ENCODE results near the gene YWHAG.
"Not testable (repeated sequence)": the region's sequence is repeated elsewhere in the genome, so short reads cannot be mapped to it uniquely, and the experiment has no call there.

Gene YWHAG

DNA sequence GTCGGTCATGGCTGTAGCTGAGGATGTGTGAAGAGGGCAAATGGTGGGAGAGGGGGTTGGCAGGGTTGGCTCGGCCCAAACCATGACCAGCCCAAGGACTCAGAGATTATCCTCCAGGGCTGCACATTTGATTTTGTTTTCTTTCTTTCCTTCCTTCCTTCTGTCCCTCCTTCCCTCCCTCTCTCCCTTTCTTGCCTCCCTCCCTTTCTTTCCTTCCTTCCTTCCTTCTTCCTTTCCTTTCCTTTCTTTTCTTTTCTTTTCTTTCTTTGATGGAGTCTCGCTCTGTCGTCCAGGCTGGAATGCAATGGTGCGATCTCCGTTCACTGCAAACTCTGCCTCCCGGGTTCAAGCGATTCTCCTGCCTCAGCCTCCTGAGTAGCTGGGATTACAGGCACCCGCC is 46.9 kb upstream of the YWHAG start:
- Histone ChIP-seq H3F3A (ENCODE audit: control insufficient read depth, insufficient read depth) (no peaks in the 10 kb centered on the region), H3K9me3 (ENCODE audit: control insufficient read depth, insufficient read depth, low read length) (no peaks in the 10 kb centered on the region), H3K4me2 (ENCODE audit: low read length) (no peak overlapping the region), H3K4me3 (ENCODE audit: low read length) (no peak overlapping the region), H3K36me3 (ENCODE audit: control insufficient read depth, low read length) (no peaks in the 10 kb centered on the region), H3K4me1 (ENCODE audit: control insufficient read depth, low read length) (peaks cover 8% of the 10 kb centered on the region), H3K79me2 (ENCODE audit: control insufficient read depth, low read length) (no peaks in the 10 kb centered on the region), H3K27ac (ENCODE audit: low read depth, low read length) (no peak overlapping the region), H4K20me1 (ENCODE audit: control insufficient read depth, insufficient read depth, low read depth, low read length) (no peaks in the 10 kb centered on the region), H3K27me3 (ENCODE audit: control insufficient read depth, low read length) (peaks cover 23% of the 10 kb centered on the region), H3K9me2 (replicated peaks; ENCODE audit: control insufficient read depth, low read length) (no peaks in the 10 kb centered on the region)
- TF ChIP-seq EZH2phosphoT487 (IDR thresholded peaks at IDR 0.05; ENCODE audit: borderline replicate concordance, low read length) = no peak
- TF ChIP-seq, protein P1, sequence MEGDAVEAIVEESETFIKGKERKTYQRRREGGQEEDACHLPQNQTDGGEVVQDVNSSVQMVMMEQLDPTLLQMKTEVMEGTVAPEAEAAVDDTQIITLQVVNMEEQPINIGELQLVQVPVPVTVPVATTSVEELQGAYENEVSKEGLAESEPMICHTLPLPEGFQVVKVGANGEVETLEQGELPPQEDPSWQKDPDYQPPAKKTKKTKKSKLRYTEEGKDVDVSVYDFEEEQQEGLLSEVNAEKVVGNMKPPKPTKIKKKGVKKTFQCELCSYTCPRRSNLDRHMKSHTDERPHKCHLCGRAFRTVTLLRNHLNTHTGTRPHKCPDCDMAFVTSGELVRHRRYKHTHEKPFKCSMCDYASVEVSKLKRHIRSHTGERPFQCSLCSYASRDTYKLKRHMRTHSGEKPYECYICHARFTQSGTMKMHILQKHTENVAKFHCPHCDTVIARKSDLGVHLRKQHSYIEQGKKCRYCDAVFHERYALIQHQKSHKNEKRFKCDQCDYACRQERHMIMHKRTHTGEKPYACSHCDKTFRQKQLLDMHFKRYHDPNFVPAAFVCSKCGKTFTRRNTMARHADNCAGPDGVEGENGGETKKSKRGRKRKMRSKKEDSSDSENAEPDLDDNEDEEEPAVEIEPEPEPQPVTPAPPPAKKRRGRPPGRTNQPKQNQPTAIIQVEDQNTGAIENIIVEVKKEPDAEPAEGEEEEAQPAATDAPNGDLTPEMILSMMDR (IDR thresholded peaks at IDR 0.05; ENCODE audit: low read depth, low read length, poor library complexity, severe bottlenecking) = no peak

GRCh38 chr7:76403780-76404494 is 45.1 kb upstream of the YWHAG start:
- Histone ChIP-seq H3K27me3 (ENCODE audit: control insufficient read depth, low read length) (peaks cover 18% of the 10 kb centered on the region), H3K9me3 (ENCODE audit: control insufficient read depth, insufficient read depth, low read length) (no peaks in the 10 kb centered on the region), H3K27ac (ENCODE audit: low read depth, low read length) (no peak overlapping the region), H3K36me3 (ENCODE audit: control insufficient read depth, low read length) (no peaks in the 10 kb centered on the region), H3K4me2 (ENCODE audit: low read length) (no peak overlapping the region), H3K4me3 (ENCODE audit: low read length) (no peak overlapping the region), H3K9me2 (replicated peaks; ENCODE audit: control insufficient read depth, low read length) (no peaks in the 10 kb centered on the region), H3K4me1 (ENCODE audit: control insufficient read depth, low read length) (peaks cover 8% of the 10 kb centered on the region), H4K20me1 (ENCODE audit: control insufficient read depth, insufficient read depth, low read depth, low read length) (no peaks in the 10 kb centered on the region), H3K79me2 (ENCODE audit: control insufficient read depth, low read length) (no peaks in the 10 kb centered on the region), H3F3A (ENCODE audit: control insufficient read depth, insufficient read depth) (no peaks in the 10 kb centered on the region)
- TF ChIP-seq, protein P1 (IDR thresholded peaks at IDR 0.05; ENCODE audit: low read depth, low read length, poor library complexity, severe bottlenecking) = no peak
- TF ChIP-seq EZH2phosphoT487 (IDR thresholded peaks at IDR 0.05; ENCODE audit: borderline replicate concordance, low read length) = no peak

DNA sequence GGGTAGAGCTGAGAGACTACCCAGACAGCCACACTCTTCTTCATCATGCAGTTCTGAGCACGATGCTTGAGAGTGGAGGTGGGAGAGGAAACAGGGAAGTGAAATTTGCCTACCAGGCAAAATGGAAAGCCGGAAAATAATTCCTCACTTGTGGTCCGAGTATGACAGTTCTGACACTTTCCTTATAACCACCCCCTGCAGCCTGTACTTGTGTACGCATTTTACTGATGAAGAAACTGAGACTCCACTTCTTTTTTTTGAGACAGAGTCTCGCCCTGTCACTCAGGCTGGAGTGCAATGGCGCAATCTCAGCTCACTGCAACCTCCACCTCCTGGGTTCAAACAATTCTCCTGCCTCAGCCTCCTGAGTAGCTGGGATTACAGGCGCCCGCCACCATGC is 44.3 kb upstream of the YWHAG start:
- not testable (repeated sequence) for H3K27ac ChIP-seq (ENCODE audit: low read depth, low read length); H3K4me2 ChIP-seq (ENCODE audit: low read length); H3K9me3 ChIP-seq (ENCODE audit: control insufficient read depth, insufficient read depth, low read length); H3K9me2 ChIP-seq (replicated peaks; ENCODE audit: control insufficient read depth, low read length); H3F3A ChIP-seq (ENCODE audit: control insufficient read depth, insufficient read depth); H3K79me2 ChIP-seq (ENCODE audit: control insufficient read depth, low read length); H3K4me1 ChIP-seq (ENCODE audit: control insufficient read depth, low read length); H3K27me3 ChIP-seq (ENCODE audit: control insufficient read depth, low read length); H3K36me3 ChIP-seq (ENCODE audit: control insufficient read depth, low read length); H3K4me3 ChIP-seq (ENCODE audit: low read length); H4K20me1 ChIP-seq (ENCODE audit: control insufficient read depth, insufficient read depth, low read depth, low read length)

DNA sequence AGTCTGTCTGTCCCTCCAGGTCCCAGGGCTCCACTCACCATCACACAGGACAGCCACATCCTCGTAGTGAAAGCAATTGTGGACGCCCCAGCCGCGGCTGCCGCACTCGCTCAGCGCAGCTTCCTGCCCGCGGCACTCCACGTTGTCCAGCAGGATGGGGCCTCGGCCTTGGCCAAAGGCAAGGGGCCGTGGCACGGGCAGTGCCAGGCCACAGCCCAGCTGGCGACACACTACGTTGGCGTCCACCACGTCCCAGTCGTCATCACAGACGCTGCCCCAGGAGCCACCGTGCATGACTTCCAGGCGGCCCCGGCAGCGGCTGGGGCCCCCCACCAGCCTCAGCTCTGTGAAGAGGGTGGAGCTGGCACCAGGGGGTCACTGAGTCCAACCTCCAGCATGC is 41.5 kb upstream of the YWHAG start:
- Histone ChIP-seq H3K9me3 (ENCODE audit: control insufficient read depth, insufficient read depth, low read length) (no peaks in the 10 kb centered on the region), H3K9me2 (replicated peaks; ENCODE audit: control insufficient read depth, low read length) (no peaks in the 10 kb centered on the region), H3K4me3 (ENCODE audit: low read length) (no peak overlapping the region), H4K20me1 (ENCODE audit: control insufficient read depth, insufficient read depth, low read depth, low read length) (no peaks in the 10 kb centered on the region), H3F3A (ENCODE audit: control insufficient read depth, insufficient read depth) (peaks cover 5% of the 10 kb centered on the region; the same call in 1 of the 2 replicates), H3K4me2 (ENCODE audit: low read length) (no peak overlapping the region), H3K36me3 (ENCODE audit: control insufficient read depth, low read length) (no peaks in the 10 kb centered on the region), H3K4me1 (ENCODE audit: control insufficient read depth, low read length) (peaks cover 26% of the 10 kb centered on the region), H3K79me2 (ENCODE audit: control insufficient read depth, low read length) (no peaks in the 10 kb centered on the region), H3K27ac (ENCODE audit: low read depth, low read length) (no peak overlapping the region), H3K27me3 (ENCODE audit: control insufficient read depth, low read length) (peaks cover 4% of the 10 kb centered on the region; the same call in 1 of the 2 replicates)
- TF ChIP-seq, protein P1 (IDR thresholded peaks at IDR 0.05; ENCODE audit: low read depth, low read length, poor library complexity, severe bottlenecking) = no peak
- TF ChIP-seq EZH2phosphoT487 (IDR thresholded peaks at IDR 0.05; ENCODE audit: borderline replicate concordance, low read length) = no peak

Data from DOHH2 (cell line).